HFFc6 (cell line): Measurements from ENCODE around the gene MOGAT1. TPM values are rescaled to one million over a fixed set of nuclear protein-coding genes. Genes with fewer than 3 reads are reported as not detected.

ENCODE experiments used
- DNase-seq: peaks from one replicate; pipeline ENCODE4 v3.0.0-alpha.2; 2018
- H3K27ac Mint-ChIP-seq: 2 replicates; pipeline ENCODE4 v1.8.0; 2020; ENCODE audit warnings: mild to moderate bottlenecking, mixed read lengths
- H3K27me3 Mint-ChIP-seq: 2 replicates; pipeline ENCODE4 v1.8.0; 2021; ENCODE audit warnings: mild to moderate bottlenecking, moderate library complexity, mixed read lengths; ENCODE audit not compliant: insufficient read depth
- H3K36me3 Mint-ChIP-seq: 2 replicates; pipeline ENCODE4 v1.8.0; 2021; ENCODE audit warnings: low read depth, mixed read lengths
- H3K4me1 Mint-ChIP-seq: 2 replicates; pipeline ENCODE4 v1.8.0; 2020; ENCODE audit warnings: low read depth, mixed read lengths
- H3K4me3 Mint-ChIP-seq: 2 replicates; pipeline ENCODE4 v1.8.0; 2020; ENCODE audit warnings: mild to moderate bottlenecking, moderate library complexity, mixed read lengths
- H3K9me3 Mint-ChIP-seq: 2 replicates; pipeline ENCODE4 v1.8.0; 2020; ENCODE audit warnings: mild to moderate bottlenecking, mixed read lengths
- total RNA-seq, 6 experiments: library from RNA; stranded (reverse); fragmentation: NEBNext Ultra II Directional; extraction: Animal tissue kit (Norgen Biotek cat#: 25700); gene quantifications; 2 replicates in 1 of 6; 3 replicates in 5 of 6; pipeline ENCODE4 v1.2.3, GENCODE V29; 2021
- TF ChIP-seq, protein P1 (sequence below): fragments of 200-600 bp; sonication (generic); IDR thresholded peaks from 2 replicates; pipeline ENCODE4 v1.5.0; 2021; ENCODE audit warnings: antibody characterized with exemption, mild to moderate bottlenecking

The MOGAT1 gene
- total RNA-seq, 6 experiments from 2014 or later: not detected

DNA sequence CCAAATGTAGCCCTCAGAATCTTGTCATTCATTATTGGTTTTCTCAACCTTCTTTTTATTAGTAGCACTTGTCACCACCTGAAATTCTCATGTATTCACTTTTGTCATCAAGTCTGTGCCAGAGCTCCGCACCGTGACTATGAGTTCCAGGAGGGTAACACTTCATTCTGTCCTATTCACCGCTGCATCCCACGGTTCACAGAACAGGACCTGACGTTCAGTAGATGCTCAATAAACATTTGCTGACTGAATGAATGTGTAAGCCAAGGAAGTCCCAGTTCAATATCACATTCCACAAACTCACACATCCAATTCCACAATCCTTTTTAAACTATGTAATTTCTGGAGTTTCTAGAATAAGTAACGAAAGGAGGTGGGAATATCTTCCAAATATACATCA, 65.5 kb downstream of the MOGAT1 start:
- no peak for DNase-seq
- Mint-ChIP-seq H3K27me3 (no peaks in the 10 kb centered on the region; the same call in 1 of the 2 replicates), H3K4me3 (no peak overlapping the region), H3K9me3 (no peaks in the 10 kb centered on the region), H3K36me3 (peaks cover 8% of the 10 kb centered on the region; the same call in 1 of the 2 replicates), H3K4me1 (peaks cover 68% of the 10 kb centered on the region), H3K27ac (no peak overlapping the region)
- TF ChIP-seq, protein P1, sequence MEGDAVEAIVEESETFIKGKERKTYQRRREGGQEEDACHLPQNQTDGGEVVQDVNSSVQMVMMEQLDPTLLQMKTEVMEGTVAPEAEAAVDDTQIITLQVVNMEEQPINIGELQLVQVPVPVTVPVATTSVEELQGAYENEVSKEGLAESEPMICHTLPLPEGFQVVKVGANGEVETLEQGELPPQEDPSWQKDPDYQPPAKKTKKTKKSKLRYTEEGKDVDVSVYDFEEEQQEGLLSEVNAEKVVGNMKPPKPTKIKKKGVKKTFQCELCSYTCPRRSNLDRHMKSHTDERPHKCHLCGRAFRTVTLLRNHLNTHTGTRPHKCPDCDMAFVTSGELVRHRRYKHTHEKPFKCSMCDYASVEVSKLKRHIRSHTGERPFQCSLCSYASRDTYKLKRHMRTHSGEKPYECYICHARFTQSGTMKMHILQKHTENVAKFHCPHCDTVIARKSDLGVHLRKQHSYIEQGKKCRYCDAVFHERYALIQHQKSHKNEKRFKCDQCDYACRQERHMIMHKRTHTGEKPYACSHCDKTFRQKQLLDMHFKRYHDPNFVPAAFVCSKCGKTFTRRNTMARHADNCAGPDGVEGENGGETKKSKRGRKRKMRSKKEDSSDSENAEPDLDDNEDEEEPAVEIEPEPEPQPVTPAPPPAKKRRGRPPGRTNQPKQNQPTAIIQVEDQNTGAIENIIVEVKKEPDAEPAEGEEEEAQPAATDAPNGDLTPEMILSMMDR: no peak

DNA sequence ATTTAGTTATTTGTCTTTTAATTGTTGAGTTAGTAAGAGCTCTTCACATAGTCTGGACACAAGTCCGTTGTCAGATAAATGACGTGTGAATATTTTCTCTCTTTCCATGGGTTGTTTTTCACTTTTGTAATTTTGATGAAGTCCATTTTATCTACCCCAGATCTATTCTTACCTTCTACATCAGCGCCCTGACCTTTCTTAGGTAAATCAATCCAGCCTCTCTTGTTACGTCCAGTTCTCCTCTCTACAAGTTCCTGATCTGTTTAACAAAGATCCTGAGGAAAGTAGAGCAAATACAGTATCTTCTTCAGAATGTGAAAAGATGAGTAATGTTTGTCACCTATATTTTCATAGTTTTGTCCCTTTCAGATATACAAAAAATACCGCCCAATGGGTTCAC, 66.9 kb downstream of the MOGAT1 start:
- TF ChIP-seq, protein P1: no peak
- H3K9me3 Mint-ChIP-seq: no peaks in the 10 kb centered on the region
- H3K36me3 Mint-ChIP-seq: peaks cover 8% of the 10 kb centered on the region; the same call in 1 of the 2 replicates
- DNase-seq: no peak
- H3K4me1 Mint-ChIP-seq: peaks cover 60% of the 10 kb centered on the region
- no peak overlapping the region; the same call in 1 of the 2 replicates for H3K27ac Mint-ChIP-seq
- H3K27me3 Mint-ChIP-seq: no peaks in the 10 kb centered on the region; the same call in 1 of the 2 replicates
- no peak overlapping the region for H3K4me3 Mint-ChIP-seq

DNA sequence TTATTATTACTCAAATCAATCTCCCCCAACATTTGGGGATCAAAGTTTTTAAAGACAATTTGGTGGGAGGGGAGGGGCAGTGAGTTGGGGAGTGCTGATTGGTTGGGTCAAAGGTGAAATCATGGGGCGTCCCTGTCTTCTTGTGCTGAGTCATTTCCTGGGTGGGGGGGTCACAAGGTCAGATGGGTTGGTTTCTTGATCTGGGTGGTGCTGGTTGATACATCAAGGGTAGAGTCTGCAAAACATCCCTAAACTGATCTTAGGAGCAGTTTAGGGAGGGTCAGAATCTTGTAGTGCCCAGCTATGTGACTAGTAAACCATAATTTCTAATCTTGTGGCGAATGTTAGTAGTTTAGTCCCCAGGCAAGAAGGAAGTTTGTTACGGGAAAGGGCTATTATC, 67.4 kb downstream of the MOGAT1 start:
- no peak overlapping the region for H3K4me3 Mint-ChIP-seq
- H3K36me3 Mint-ChIP-seq: peaks cover 8% of the 10 kb centered on the region; the same call in 1 of the 2 replicates
- peaks cover 60% of the 10 kb centered on the region for H3K4me1 Mint-ChIP-seq
- no peaks in the 10 kb centered on the region; the same call in 1 of the 2 replicates for H3K27me3 Mint-ChIP-seq
- H3K27ac Mint-ChIP-seq: peak overlapping the region; percentile 23; the same call in 1 of the 2 replicates
- TF ChIP-seq, protein P1: no peak
- no peaks in the 10 kb centered on the region for H3K9me3 Mint-ChIP-seq
- DNase-seq: no peak

DNA sequence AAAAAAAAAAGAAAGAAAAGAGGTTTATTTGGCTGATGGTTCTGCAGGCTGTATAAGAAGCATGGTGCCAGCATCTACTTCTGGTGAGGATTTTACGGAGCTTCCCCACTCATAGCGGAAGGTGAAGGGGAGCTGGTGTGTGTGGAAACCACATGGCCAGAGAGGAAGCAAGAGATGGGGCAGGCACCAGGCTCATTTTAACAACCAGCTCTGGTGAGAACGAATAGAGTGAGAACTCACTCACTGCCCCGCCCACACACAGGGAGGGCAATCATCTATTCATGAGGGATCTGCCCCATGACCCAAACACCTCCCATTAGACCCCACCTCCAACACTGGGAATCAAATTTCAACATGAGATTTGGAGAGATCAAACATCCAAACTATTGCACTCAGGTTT, 68.5 kb downstream of the MOGAT1 start:
- DNase-seq: no peak
- TF ChIP-seq, protein P1: no peak
- peaks cover 60% of the 10 kb centered on the region for H3K4me1 Mint-ChIP-seq
- H3K9me3 Mint-ChIP-seq: no peaks in the 10 kb centered on the region
- H3K27me3 Mint-ChIP-seq: no peaks in the 10 kb centered on the region; the same call in 1 of the 2 replicates
- no peak overlapping the region for H3K4me3 Mint-ChIP-seq
- H3K27ac Mint-ChIP-seq: no peak overlapping the region
- H3K36me3 Mint-ChIP-seq: peaks cover 8% of the 10 kb centered on the region; the same call in 1 of the 2 replicates

DNA sequence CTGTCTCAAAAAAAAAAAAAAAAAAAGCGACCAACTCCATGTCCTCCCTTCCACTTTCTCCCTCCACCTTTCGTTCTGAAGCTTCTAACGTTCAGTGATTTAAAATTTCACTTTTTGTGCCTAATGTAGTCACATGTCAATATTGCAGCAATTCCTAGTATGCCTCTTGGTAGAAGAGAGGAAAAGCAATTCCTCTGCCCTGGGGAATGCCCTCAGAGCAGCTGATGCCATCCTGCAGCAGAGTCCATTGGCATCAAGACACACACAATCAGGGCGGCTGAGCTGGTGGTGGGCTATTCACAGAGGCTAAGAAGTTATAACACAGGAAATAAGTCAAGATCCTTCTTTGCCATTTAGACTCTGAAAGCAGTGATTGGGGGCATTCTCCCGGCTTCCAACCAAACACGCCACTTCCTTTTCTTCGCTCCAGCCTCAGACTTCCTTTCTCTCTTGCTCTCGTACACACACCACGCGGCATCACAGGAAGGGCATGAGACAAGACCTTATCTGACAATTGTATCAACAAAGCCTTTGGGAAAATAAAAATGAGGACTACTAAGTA, 71.9 kb downstream of the MOGAT1 start:
- Mint-ChIP-seq H3K27ac (peak overlapping the region; percentile 44; the same call in 1 of the 2 replicates), H3K4me1 (peaks cover 46% of the 10 kb centered on the region)
- no peak for DNase-seq

More for the DNA sequence above, 71.9 kb downstream of the MOGAT1 start:
- no peaks in the 10 kb centered on the region for H3K9me3 Mint-ChIP-seq
- TF ChIP-seq, protein P1: no peak
- H3K4me3 Mint-ChIP-seq: peak overlapping the region; percentile 70; the same call in 1 of the 2 replicates
- no peaks in the 10 kb centered on the region; the same call in 1 of the 2 replicates for H3K27me3 Mint-ChIP-seq
- H3K36me3 Mint-ChIP-seq: peaks cover 6% of the 10 kb centered on the region; the same call in 1 of the 2 replicates
